ENCODE measurements around the gene HCN2.
A peak's percentile ranks its signal among the peaks of the same experiment; 100 is the strongest.

Gene HCN2

GRCh38 chr19:558770-559439 lies 30.8 kb upstream of the HCN2 start:
- Mint-ChIP-seq H3K27me3 (peaks cover 1% of the 10 kb centered on the region), H3K4me1 (ENCODE audit: low read depth) (peaks cover 35% of the 10 kb centered on the region), H3K27ac (peak overlapping the region; percentile 7), H3K4me3 (no peak overlapping the region), H3K36me3 (ENCODE audit: low read depth) (peaks cover 14% of the 10 kb centered on the region), H3K9me3 (no peaks in the 10 kb centered on the region)
- intact Hi-C loops (cut with micrococcal nuclease) = no loop called here

GRCh38 chr19:560121-560520 lies 29.6 kb upstream of the HCN2 start:
- Mint-ChIP-seq H3K36me3 (ENCODE audit: low read depth) (peaks cover 14% of the 10 kb centered on the region), H3K9me3 (no peaks in the 10 kb centered on the region), H3K4me1 (ENCODE audit: low read depth) (peaks cover 30% of the 10 kb centered on the region), H3K27ac (peak overlapping the region; percentile 7), H3K27me3 (peaks cover 1% of the 10 kb centered on the region), H3K4me3 (no peak overlapping the region)
- intact Hi-C loops (cut with micrococcal nuclease) = no loop called here

- intact Hi-C loops (cut with micrococcal nuclease) = no loop called here
- Mint-ChIP-seq H3K36me3 (ENCODE audit: low read depth) (peaks cover 19% of the 10 kb centered on the region), H3K4me3 (peak overlapping the region; percentile 64), H3K27ac (peak overlapping the region; percentile 73), H3K4me1 (ENCODE audit: low read depth) (peaks cover 33% of the 10 kb centered on the region), H3K9me3 (no peaks in the 10 kb centered on the region), H3K27me3 (no peaks in the 10 kb centered on the region)
These were observed 23.3 kb upstream of the HCN2 start for GRCh38 chr19:566403-566802.

- no peaks in the 10 kb centered on the region for H3K27me3 Mint-ChIP-seq
- peak overlapping the region; percentile 64 for H3K4me3 Mint-ChIP-seq
- peaks cover 35% of the 10 kb centered on the region for H3K4me1 Mint-ChIP-seq (ENCODE audit: low read depth)
- H3K36me3 Mint-ChIP-seq (ENCODE audit: low read depth) = peaks cover 21% of the 10 kb centered on the region
- intact Hi-C loops (cut with micrococcal nuclease) = no loop called here
- H3K9me3 Mint-ChIP-seq = no peaks in the 10 kb centered on the region
- peak overlapping the region; percentile 73 for H3K27ac Mint-ChIP-seq
These were observed 22.8 kb upstream of the HCN2 start for GRCh38 chr19:566844-567243.

- Mint-ChIP-seq H3K36me3 (ENCODE audit: low read depth) (peaks cover 20% of the 10 kb centered on the region), H3K27me3 (no peaks in the 10 kb centered on the region), H3K9me3 (no peaks in the 10 kb centered on the region), H3K27ac (peak overlapping the region; percentile 73), H3K4me3 (peak overlapping the region; percentile 64), H3K4me1 (ENCODE audit: low read depth) (peaks cover 40% of the 10 kb centered on the region)
- intact Hi-C loops (cut with micrococcal nuclease) = no loop called here
These were observed 22.3 kb upstream of the HCN2 start for GRCh38 chr19:567296-567900.

- H3K4me1 Mint-ChIP-seq (ENCODE audit: low read depth) = peaks cover 58% of the 10 kb centered on the region
- intact Hi-C loops (cut with micrococcal nuclease) = loop anchor here (5.0 kb wide), 1 partner anchor 38 kb away; the partner anchor contains the start of gene CDC34
These were observed 19.4 kb upstream of the HCN2 start for GRCh38 chr19:570251-570686.

GRCh38 chr19:570937-571565 lies 18.6 kb upstream of the HCN2 start:
- peaks cover 60% of the 10 kb centered on the region for H3K4me1 Mint-ChIP-seq (ENCODE audit: low read depth)
- peak overlapping the region; percentile 86 for H3K4me3 Mint-ChIP-seq
- intact Hi-C loops (cut with micrococcal nuclease) = loop anchor here (5.0 kb wide), 1 partner anchor 39 kb away; the partner anchor contains the start of gene CDC34
- H3K27me3 Mint-ChIP-seq = no peaks in the 10 kb centered on the region
- H3K36me3 Mint-ChIP-seq (ENCODE audit: low read depth) = peaks cover 25% of the 10 kb centered on the region
- no peaks in the 10 kb centered on the region for H3K9me3 Mint-ChIP-seq
- peak overlapping the region; percentile 95 for H3K27ac Mint-ChIP-seq

More at GRCh38 chr19:570251-570686, 19.4 kb upstream of the HCN2 start:
- Mint-ChIP-seq H3K27ac (peak overlapping the region; percentile 95), H3K36me3 (ENCODE audit: low read depth) (peaks cover 20% of the 10 kb centered on the region), H3K9me3 (no peaks in the 10 kb centered on the region), H3K4me3 (peak overlapping the region; percentile 32), H3K27me3 (no peaks in the 10 kb centered on the region)

- Mint-ChIP-seq H3K36me3 (ENCODE audit: low read depth) (peaks cover 30% of the 10 kb centered on the region), H3K4me3 (peak overlapping the region; percentile 86), H3K4me1 (ENCODE audit: low read depth) (peaks cover 61% of the 10 kb centered on the region), H3K9me3 (no peaks in the 10 kb centered on the region), H3K27ac (peak overlapping the region; percentile 95), H3K27me3 (no peaks in the 10 kb centered on the region)
- intact Hi-C loops (cut with micrococcal nuclease) = loop anchor here (5.0 kb wide), 1 partner anchor 39 kb away; the partner anchor contains the start of gene CDC34
These were observed 18.1 kb upstream of the HCN2 start for GRCh38 chr19:571566-571974.

- H3K4me1 Mint-ChIP-seq (ENCODE audit: low read depth) = peaks cover 61% of the 10 kb centered on the region
- H3K36me3 Mint-ChIP-seq (ENCODE audit: low read depth) = peaks cover 37% of the 10 kb centered on the region
- H3K4me3 Mint-ChIP-seq = peak within 1 kb of the TSS; percentile 90
- intact Hi-C loops (cut with micrococcal nuclease) = loop anchor here (2.0 to 5.0 kb wide), 2 partner anchors 15 to 40 kb away; partner anchors contain the start of gene CDC34
- no peaks in the 10 kb centered on the region for H3K9me3 Mint-ChIP-seq
- H3K27me3 Mint-ChIP-seq = no peaks in the 10 kb centered on the region
- peak within 1 kb of the TSS; percentile 95 for H3K27ac Mint-ChIP-seq
These were observed 17.4 kb upstream of the HCN2 start, which contains the start of gene BSG for GRCh38 chr19:572140-572742. TSS of gene BSG (plus strand) at chr19:572596. CDS start at chr19:572635, 39 bp downstream.

GRCh38 chr19:572743-573518 lies 16.8 kb upstream of the HCN2 start:
- intact Hi-C loops (cut with micrococcal nuclease) = loop anchor here (2.0 to 5.0 kb wide), 2 partner anchors 16 to 41 kb away; partner anchors contain the start of gene CDC34
- peak overlapping the region; percentile 83 for H3K4me3 Mint-ChIP-seq
- H3K4me1 Mint-ChIP-seq (ENCODE audit: low read depth) = peaks cover 61% of the 10 kb centered on the region
- H3K27me3 Mint-ChIP-seq = no peaks in the 10 kb centered on the region
- H3K36me3 Mint-ChIP-seq (ENCODE audit: low read depth) = peaks cover 44% of the 10 kb centered on the region
- H3K9me3 Mint-ChIP-seq = no peaks in the 10 kb centered on the region
- H3K27ac Mint-ChIP-seq = peak overlapping the region; percentile 95

GRCh38 chr19:573519-573825 lies 16.2 kb upstream of the HCN2 start:
- peaks cover 64% of the 10 kb centered on the region for H3K4me1 Mint-ChIP-seq (ENCODE audit: low read depth)
- no peaks in the 10 kb centered on the region for H3K27me3 Mint-ChIP-seq
- peaks cover 49% of the 10 kb centered on the region for H3K36me3 Mint-ChIP-seq (ENCODE audit: low read depth)
- no peaks in the 10 kb centered on the region for H3K9me3 Mint-ChIP-seq
- peak overlapping the region; percentile 95 for H3K27ac Mint-ChIP-seq
- peak overlapping the region; percentile 83 for H3K4me3 Mint-ChIP-seq
- intact Hi-C loops (cut with micrococcal nuclease) = loop anchor here (2.0 to 5.0 kb wide), 2 partner anchors 17 to 41 kb away; partner anchors contain the start of gene CDC34

GRCh38 chr19:574658-575526 lies 14.8 kb upstream of the HCN2 start:
- Mint-ChIP-seq H3K36me3 (ENCODE audit: low read depth) (peaks cover 63% of the 10 kb centered on the region), H3K4me1 (ENCODE audit: low read depth) (peaks cover 64% of the 10 kb centered on the region), H3K4me3 (peak overlapping the region; percentile 0), H3K9me3 (no peaks in the 10 kb centered on the region), H3K27ac (no peak overlapping the region), H3K27me3 (no peaks in the 10 kb centered on the region)
- intact Hi-C loops (cut with micrococcal nuclease) = loop anchor here (5.0 kb wide), 1 partner anchor 43 kb away; the partner anchor contains the start of gene CDC34
